NB4 (cell line): Measurements from ENCODE around the gene ANKRD50.

Experiments used
- DNase-seq: peaks from one replicate; pipeline ENCODE4 v3.0.0; 2010; ENCODE audit warnings: low read depth
- H3K4me3 ChIP-seq: one replicate; pipeline ENCODE4 v1.5.1; 2011; ENCODE audit warnings: mild to moderate bottlenecking, low read depth, low read length, moderate library complexity
- CTCF ChIP-seq: IDR thresholded peaks from one replicate; pipeline ENCODE4 v1.5.1; 2012; ENCODE audit warnings: low read depth, low read length
- MAX ChIP-seq: IDR thresholded peaks from 2 replicates; pipeline ENCODE4 v1.6.1; 2011; ENCODE audit warnings: low read depth, low read length
- MYC ChIP-seq: IDR thresholded peaks from 2 replicates; pipeline ENCODE4 v1.6.1; 2011; ENCODE audit warnings: low read depth, low read length
- POLR2A ChIP-seq: IDR thresholded peaks from 2 replicates; pipeline ENCODE4 v1.6.1; 2011; ENCODE audit warnings: mild to moderate bottlenecking; ENCODE audit not compliant: insufficient read length; ENCODE audit errors: extremely low read depth

The ANKRD50 gene

GRCh38 chr4:124712372-124713184 lies at the start of gene ANKRD50:
ANKRD50 (minus strand) TSS chr4:124712732; CDS start chr4:124710511, 2,221 bp downstream.
- H3K4me3 ChIP-seq = peak within 1 kb of the TSS; percentile 71
- DNase-seq = peak; percentile 88
- TF ChIP-seq CTCF (no peak), MAX (no peak), POLR2A (no peak), MYC (no peak; the same call in 1 of the 2 replicates)

GRCh38 chr4:124757126-124757525 lies 44.6 kb upstream of the ANKRD50 start:
- TF ChIP-seq MYC = no peak
- DNase-seq = no peak
- H3K4me3 ChIP-seq = no peak overlapping the region

GRCh38 chr4:124754681-124755080 lies 42.1 kb upstream of the ANKRD50 start:
- TF ChIP-seq MAX = no peak
- no peak overlapping the region for H3K4me3 ChIP-seq

GRCh38 chr4:124753941-124754581 lies 41.5 kb upstream of the ANKRD50 start:
- no peak for TF ChIP-seq MAX
- TF ChIP-seq MYC = no peak
- no peak for TF ChIP-seq CTCF
- no peak for TF ChIP-seq POLR2A
- no peak for DNase-seq
- no peak overlapping the region for H3K4me3 ChIP-seq

More at GRCh38 chr4:124754681-124755080, 42.1 kb upstream of the ANKRD50 start:
- no peak for DNase-seq

GRCh38 chr4:124749421-124749820 lies 36.9 kb upstream of the ANKRD50 start:
- TF ChIP-seq MAX = no peak
- TF ChIP-seq CTCF = no peak
- TF ChIP-seq POLR2A = no peak
- DNase-seq = no peak
- H3K4me3 ChIP-seq = no peak overlapping the region

- H3K4me3 ChIP-seq = no peak overlapping the region
- no peak for TF ChIP-seq CTCF
- DNase-seq = no peak
These were observed 36.4 kb upstream of the ANKRD50 start for GRCh38 chr4:124748965-124749364.
